Uterus (tissue), 4 donors: ENCODE measurements around the gene HPCA. TPM values are rescaled to one million over a fixed set of nuclear protein-coding genes. Genes with fewer than 3 reads are reported as not detected.

ENCODE experiments used
- DNase-seq, 2 donors: peaks; one replicate each; pipeline ENCODE4 v3.0.0-alpha.2; 2019 to 2020
- H3K27ac ChIP-seq, 2 donors: fragments of 200-600 bp; sonication (generic); 1 replicate in 1 of 2; 2 replicates in 1 of 2; pipeline ENCODE4 v1.5.1; 2016 to 2018
- H3K27me3 ChIP-seq, 2 donors: fragments of 200-600 bp; sonication (generic); one replicate each; pipeline ENCODE4 v1.5.1; 2018 to 2019; ENCODE audit warnings: control low read depth in 1 of 2
- H3K36me3 ChIP-seq, 2 donors: fragments of 200-600 bp; sonication (generic); one replicate each; pipeline ENCODE4 v1.5.1; 2019; ENCODE audit warnings: control low read depth in 1 of 2
- H3K4me1 ChIP-seq, 2 donors: fragments of 200-600 bp; sonication (generic); one replicate each; pipeline ENCODE4 v1.5.1; 2018 to 2019; ENCODE audit warnings: control low read depth in 1 of 2
- H3K4me3 ChIP-seq, 2 donors: fragments of 200-600 bp; sonication (generic); 1 replicate in 1 of 2; 2 replicates in 1 of 2; pipeline ENCODE4 v1.5.1; 2018 to 2019; ENCODE audit warnings: mild to moderate bottlenecking in 1 of 2
- H3K9me3 ChIP-seq, 2 donors: fragments of 200-600 bp; sonication (generic); one replicate each; pipeline ENCODE4 v1.5.1; 2019; ENCODE audit warnings: control low read depth in 1 of 2
- CTCF ChIP-seq, 4 experiments: fragments of 200-600 bp in 2 of 4; fragments of 450-650 bp in 2 of 4; sonication (generic) in 2 of 4; IDR thresholded peaks; one replicate each; pipeline ENCODE4 v1.5.1; 2016 to 2019; ENCODE audit warnings: antibody characterized with exemption in 4 of 4, mild to moderate bottlenecking in 2 of 4, moderate library complexity in 1 of 4
- POLR2A ChIP-seq, 2 donors: fragments of 450-650 bp; IDR thresholded peaks; one replicate each; pipeline ENCODE4 v1.6.1; 2016; ENCODE audit warnings: antibody characterized with exemption in 2 of 2, mild to moderate bottlenecking in 1 of 2, moderate library complexity in 1 of 2
- intact Hi-C: fragments of 100-400 bp; cut with DNase I; formaldehyde crosslinking; loops from one replicate; pipeline ENCODE4 v1.15.1; 2023; ENCODE audit warnings: low total_unique reads
- total RNA-seq, 4 donors: library from RNA; depleted of rRNA in 3 of 4; stranded (reverse); fragments of >200 nt in 3 of 4; gene quantifications; one replicate each; pipeline versions ENCODE4 v1.1.0 to v1.2.4, GENCODE V29; 2014 to 2023
- donor health status: DM: yes; HTN: yes; CAD: no.

HPCA gene
- total RNA-seq, 4 donors from 2014 or later = 0.76 to 0.79 TPM; not detected in 2

DNA sequence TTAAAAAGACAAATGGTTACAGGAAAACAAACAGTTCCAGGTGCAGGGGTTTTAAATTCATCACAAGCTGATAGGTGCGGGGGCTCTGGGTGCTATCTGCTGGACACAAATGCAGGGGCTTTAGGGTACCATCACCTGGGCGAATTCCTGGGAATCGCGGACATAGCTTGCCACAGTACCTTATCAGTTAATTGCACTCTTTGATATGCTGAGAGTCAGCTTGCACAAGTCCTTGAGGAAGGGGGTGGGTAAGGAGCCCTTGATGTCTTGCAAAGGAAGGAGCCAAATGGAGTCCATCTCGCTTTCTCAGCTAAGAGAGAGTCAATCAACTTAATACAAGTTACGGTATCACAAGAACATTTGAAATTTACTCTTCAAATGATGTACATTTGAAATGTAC is 40.3 kb downstream of the HPCA start:
- Histone ChIP-seq H3K9me3 (no peaks in the 10 kb centered on the region), H3K36me3 (no peaks in the 10 kb centered on the region), H3K4me3 (no peak overlapping the region), H3K27ac (no peak overlapping the region), H3K4me1 (peaks cover 0 to 5% of the 10 kb centered on the region in 2 donors), H3K27me3 (no peaks in the 10 kb centered on the region)
- intact Hi-C loops = loop anchor here (10.0 kb wide), 1 partner anchor 138 kb away; no protein-coding TSS in a partner anchor
- TF ChIP-seq CTCF (IDR thresholded peaks at IDR 0.05) (no peak), POLR2A (IDR thresholded peaks at IDR 0.05) (no peak)
- DNase-seq = no peak

DNA sequence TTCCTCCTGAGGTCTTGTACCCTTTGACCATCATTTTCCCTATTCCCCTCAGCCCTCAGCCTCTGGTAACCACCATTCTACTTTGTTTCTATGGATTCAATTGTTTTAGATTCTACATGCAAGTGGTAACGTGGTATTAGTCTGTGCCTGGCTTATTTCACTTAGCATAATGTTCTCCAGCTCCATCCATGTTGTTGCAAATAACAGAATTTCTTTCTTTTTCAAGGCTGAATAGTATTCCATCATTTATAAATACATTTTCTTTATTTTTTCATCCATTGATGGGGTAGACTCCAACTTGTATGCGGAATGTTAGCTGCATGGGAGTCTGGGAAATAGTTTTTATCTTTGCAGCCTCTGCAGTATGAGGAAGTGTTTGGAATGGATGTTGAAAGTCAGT is 41.1 kb downstream of the HPCA start:
- no peak for DNase-seq
- H3K36me3 ChIP-seq = no peaks in the 10 kb centered on the region
- no peaks in the 10 kb centered on the region for H3K27me3 ChIP-seq
- TF ChIP-seq CTCF (IDR thresholded peaks at IDR 0.05) = no peak
- intact Hi-C loops = loop anchor here (10.0 kb wide), 1 partner anchor 137 kb away; no protein-coding TSS in a partner anchor
- H3K4me3 ChIP-seq = no peak overlapping the region
- peaks cover 0 to 5% of the 10 kb centered on the region in 2 donors for H3K4me1 ChIP-seq
- no peaks in the 10 kb centered on the region for H3K9me3 ChIP-seq
- no peak overlapping the region for H3K27ac ChIP-seq

- intact Hi-C loops = loop anchor here (10.0 kb wide), 1 partner anchor 137 kb away; no protein-coding TSS in a partner anchor
- H3K9me3 ChIP-seq = no peaks in the 10 kb centered on the region
- H3K4me3 ChIP-seq = no peak overlapping the region
- no peak for TF ChIP-seq CTCF (IDR thresholded peaks at IDR 0.05)
- TF ChIP-seq POLR2A (IDR thresholded peaks at IDR 0.05) = no peak
- no peak overlapping the region for H3K27ac ChIP-seq
- peaks cover 0 to 5% of the 10 kb centered on the region in 2 donors for H3K4me1 ChIP-seq
- H3K27me3 ChIP-seq = no peaks in the 10 kb centered on the region
- H3K36me3 ChIP-seq = no peaks in the 10 kb centered on the region
- DNase-seq = no peak
These were observed 42.0 kb downstream of the HPCA start for GRCh38 chr1:32928285-32928684.

DNA sequence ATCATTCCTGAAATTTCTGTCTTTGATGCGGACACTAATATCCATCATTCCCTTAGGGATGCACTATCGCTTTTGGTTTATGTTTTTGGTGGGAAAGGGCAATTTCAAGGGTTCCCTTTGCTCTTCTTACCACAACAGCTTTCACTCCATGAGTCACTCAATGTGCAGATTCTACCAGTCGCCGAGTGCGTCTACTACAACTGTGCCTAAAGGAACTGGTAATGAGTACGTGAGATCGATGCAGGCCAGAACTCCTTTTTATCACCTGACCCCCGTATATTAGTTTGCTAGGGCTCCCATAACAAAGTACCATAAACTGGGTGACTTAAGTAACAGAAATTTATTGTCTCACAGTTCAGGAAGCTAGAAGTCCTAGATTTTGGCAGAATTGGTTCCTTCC is 42.4 kb downstream of the HPCA start:
- no peak for DNase-seq
- H3K4me1 ChIP-seq = peaks cover 1 to 5% of the 10 kb centered on the region in 2 donors

DNA sequence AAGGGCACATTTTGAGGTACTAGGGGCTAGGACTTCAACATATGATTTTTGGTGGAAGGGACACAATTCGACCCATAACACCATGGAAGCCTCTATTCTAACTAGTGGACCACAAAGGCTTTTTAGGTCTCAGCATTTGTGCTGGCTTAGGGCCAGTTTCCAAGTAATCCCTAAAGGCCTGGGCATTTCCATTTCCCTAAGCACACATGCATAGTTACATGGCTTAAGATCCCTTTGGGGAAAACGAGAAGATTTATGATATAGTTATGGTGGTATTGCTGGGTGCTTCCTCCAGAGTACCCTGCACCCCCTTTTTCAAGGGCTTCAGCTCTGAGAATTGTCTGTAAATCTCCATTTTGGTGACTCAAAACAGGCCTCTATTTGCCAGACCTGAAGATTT is 43.1 kb downstream of the HPCA start:
- Histone ChIP-seq H3K4me3 (no peak overlapping the region), H3K9me3 (no peaks in the 10 kb centered on the region), H3K36me3 (no peaks in the 10 kb centered on the region), H3K27me3 (no peaks in the 10 kb centered on the region), H3K4me1 (peaks cover 5 to 6% of the 10 kb centered on the region in 2 donors), H3K27ac (no peak overlapping the region)
- intact Hi-C loops = loop anchor here (10.0 kb wide), 1 partner anchor 135 kb away; no protein-coding TSS in a partner anchor
- no peak for DNase-seq
- TF ChIP-seq CTCF (IDR thresholded peaks at IDR 0.05) (no peak), POLR2A (IDR thresholded peaks at IDR 0.05) (no peak)

More for the DNA sequence above, 42.4 kb downstream of the HPCA start:
- no peaks in the 10 kb centered on the region for H3K36me3 ChIP-seq
- no peaks in the 10 kb centered on the region for H3K27me3 ChIP-seq
- H3K4me3 ChIP-seq = no peak overlapping the region
- intact Hi-C loops = loop anchor here (10.0 kb wide), 1 partner anchor 136 kb away; no protein-coding TSS in a partner anchor
- no peak for TF ChIP-seq CTCF (IDR thresholded peaks at IDR 0.05)
- no peak for TF ChIP-seq POLR2A (IDR thresholded peaks at IDR 0.05)
- H3K27ac ChIP-seq = no peak overlapping the region
- no peaks in the 10 kb centered on the region for H3K9me3 ChIP-seq
